ENCODE measurements around the gene GIPC3. TPM values are rescaled to one million over a fixed set of nuclear protein-coding genes. Genes with fewer than 3 reads are reported as not detected.

GIPC3 gene
- polyA plus RNA-seq, 2 of the 4 experiments (the other 2 are of a cell fraction): 0.05 to 0.12 TPM

DNA sequence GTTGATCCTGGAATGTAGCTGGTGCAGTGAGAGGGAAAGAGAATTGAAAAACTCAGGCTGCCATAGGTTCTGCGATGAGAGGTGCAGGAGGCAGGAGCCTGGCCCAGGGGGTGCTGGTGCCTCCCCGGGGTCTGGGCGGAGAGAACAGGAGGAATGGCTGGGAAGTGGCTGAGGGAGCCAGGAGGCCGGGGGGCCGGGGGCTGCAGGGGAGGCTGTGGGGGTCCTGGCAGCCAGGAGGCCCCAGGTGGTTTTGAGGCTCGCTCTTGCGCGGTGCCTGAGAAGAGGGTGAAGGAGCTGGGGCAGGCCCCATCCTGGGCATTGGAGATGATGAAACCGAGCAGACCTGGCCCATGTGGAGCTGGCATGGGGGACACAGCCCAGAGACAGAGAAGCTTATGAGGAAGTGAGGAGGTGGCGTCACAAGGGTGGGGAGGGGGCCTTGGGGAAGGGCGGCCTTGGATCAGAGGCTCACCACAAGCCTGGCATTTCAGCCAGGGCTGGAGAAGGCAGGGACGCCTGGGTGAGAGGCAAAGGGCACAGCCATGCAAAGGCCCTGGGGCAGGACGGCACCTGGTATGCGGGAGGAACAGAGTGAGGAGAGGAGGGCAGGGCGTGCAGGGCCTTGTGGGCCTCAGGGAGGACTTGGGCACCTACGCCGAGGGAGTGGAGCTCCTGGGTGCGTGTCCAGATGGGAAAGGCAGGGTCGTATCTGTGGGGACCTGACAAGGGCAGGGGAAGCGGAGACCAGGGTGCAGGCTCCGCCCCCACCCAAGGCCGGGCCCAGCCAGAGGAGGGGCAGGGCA, 47.6 kb upstream of the GIPC3 start:
- H3K4me2 ChIP-seq: no peak overlapping the region
- ChIA-PET CTCF (interaction anchor here (0.5 to 1.6 kb wide), 4 partner anchors 19 to 927 kb away, joined by 3 to 6 read pairs (median 4); no protein-coding TSS in a partner anchor), POLR2A (no interaction called here)
- DNase-seq (ENCODE audit: low read depth in 1 of 2, low spot score in 1 of 2): peak in 1 of 2 experiments; percentile 39
- ATAC-seq: peak; percentile 19 to 38; a peak in 5 of 6 replicates
- TF ChIP-seq FOXS1 (CRISPR knock-in tag; IDR thresholded peaks at IDR 0.05): no peak
- TF ChIP-seq BHLHE40 (IDR thresholded peaks at IDR 0.05; ENCODE audit: low read depth, low read length): no peak
- peak; percentile 69; the same call in 1 of the 2 replicates for TF ChIP-seq POLR2AphosphoS2 (conservative IDR thresholded peaks at IDR 0.05; ENCODE audit: low read length)
- no peaks in the 10 kb centered on the region for H3K9me3 ChIP-seq
- H3K4me3 ChIP-seq: no peak overlapping the region
- H3K4me1 ChIP-seq: no peaks in the 10 kb centered on the region
- WGBS (ENCODE audit: missing lambda C conversion rate): 80% methylated on average over 16 of the region's 22 CpGs
- H3K27ac ChIP-seq: peak overlapping the region in 1 of 2 experiments; percentile 8; a peak in 1 of 6 replicates
- FAIRE-seq: no peak

- ChIA-PET POLR2A (no interaction called here), CTCF (interaction anchor here (0.5 to 1.5 kb wide), 2 partner anchors 37 to 58 kb away, joined by 3 to 6 read pairs; no protein-coding TSS in a partner anchor)
- Histone ChIP-seq H3K4me1 (no peaks in the 10 kb centered on the region), H3K4me3 (no peak overlapping the region), H3K9me3 (no peaks in the 10 kb centered on the region), H3K4me2 (no peak overlapping the region), H3K27ac (no peak overlapping the region)
- no peak for FAIRE-seq
- DNase-seq (ENCODE audit: low read depth in 1 of 2, low spot score in 1 of 2): no peak
- no peak; the same call in 1 of the 2 replicates for TF ChIP-seq PBX3 (IDR thresholded peaks at IDR 0.05)
- TF ChIP-seq POLR2AphosphoS2 (conservative IDR thresholded peaks at IDR 0.05; ENCODE audit: low read length): 0 out of 2 replicates have a peak, but pooled peaks have one; percentile 35
- TF ChIP-seq RFX5 (IDR thresholded peaks at IDR 0.05): no peak
- WGBS (ENCODE audit: missing lambda C conversion rate): 88% methylated on average over 11 of the region's 25 CpGs
- peak; percentile 11 to 14; a peak in 4 of 6 replicates for ATAC-seq
Observed at GRCh38 chr19:3538258-3538929, 46.9 kb upstream of the GIPC3 start.

DNA sequence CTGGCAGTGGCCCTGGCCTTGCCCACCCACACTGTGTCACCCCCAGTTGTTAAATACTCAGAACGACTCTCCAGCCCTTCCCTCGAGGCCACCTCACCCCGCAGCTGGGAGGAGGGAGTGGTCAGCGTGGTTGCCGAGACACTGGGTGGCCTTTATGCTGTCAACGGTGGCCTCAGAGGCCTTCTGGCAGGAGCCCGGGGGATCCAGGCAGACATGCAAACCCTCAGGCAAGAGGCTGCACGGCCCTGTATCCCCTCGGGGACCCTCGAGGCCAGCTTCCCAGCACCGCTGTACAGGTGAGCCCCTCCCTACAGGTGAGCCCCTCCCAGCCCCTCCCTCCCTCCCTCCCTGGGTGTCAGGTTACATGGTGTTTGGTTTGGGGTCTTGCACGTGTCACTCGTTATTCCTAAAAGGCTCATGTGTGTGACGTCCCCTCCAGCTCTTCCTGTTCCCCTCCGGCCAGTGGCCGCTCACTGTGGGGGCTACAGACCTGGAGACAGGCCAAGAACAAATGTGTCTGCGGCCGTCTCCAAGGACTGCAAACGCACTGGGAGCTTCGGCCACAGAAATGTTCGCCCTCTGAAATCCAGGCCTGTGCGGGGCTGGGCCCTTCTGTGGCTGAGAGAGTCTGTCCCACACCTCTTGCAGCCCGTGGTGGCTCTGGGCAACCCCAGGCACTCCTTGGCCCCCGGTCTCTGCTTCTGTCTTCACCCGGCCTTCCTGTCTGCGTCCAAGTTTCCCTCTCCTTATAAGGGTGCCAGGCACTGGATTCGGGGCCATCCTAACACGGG, 46.1 kb upstream of the GIPC3 start, which contains the start of gene TEKTIP1:
TSS of gene TEKTIP1 (plus strand) at position 210 of the 791 bp plus-strand sequence. CDS start at position 214, 4 bp downstream.
- TF ChIP-seq POLR2AphosphoS2 (conservative IDR thresholded peaks at IDR 0.05; ENCODE audit: low read length) (0 out of 2 replicates have a peak, but pooled peaks have one; percentile 33), RNF2 (IDR thresholded peaks at IDR 0.05; ENCODE audit: borderline replicate concordance, low read depth) (no peak)
- POLR2A ChIA-PET: no interaction called here
- Histone ChIP-seq H3K9me3 (no peaks in the 10 kb centered on the region), H3K4me2 (no peak within 1 kb of the TSS), H3K4me1 (no peaks in the 10 kb centered on the region), H3K4me3 (no peak within 1 kb of the TSS), H3K27ac (0 out of 6 replicates have a peak within 1 kb of the TSS, but pooled peaks of 1 of the 2 experiments have one; percentile 8)
- CTCF ChIA-PET: interaction anchor here (0.5 to 1.5 kb wide), 2 partner anchors 36 to 57 kb away, joined by 3 to 6 read pairs; no protein-coding TSS in a partner anchor
- WGBS (ENCODE audit: missing lambda C conversion rate): 87% methylated on average over 10 of the region's 28 CpGs
- peak in 1 of 2 experiments; percentile 45 for DNase-seq (ENCODE audit: low read depth in 1 of 2, low spot score in 1 of 2)
- no peak for FAIRE-seq
- peak; percentile 16 to 30; a peak in 5 of 6 replicates for ATAC-seq

DNA sequence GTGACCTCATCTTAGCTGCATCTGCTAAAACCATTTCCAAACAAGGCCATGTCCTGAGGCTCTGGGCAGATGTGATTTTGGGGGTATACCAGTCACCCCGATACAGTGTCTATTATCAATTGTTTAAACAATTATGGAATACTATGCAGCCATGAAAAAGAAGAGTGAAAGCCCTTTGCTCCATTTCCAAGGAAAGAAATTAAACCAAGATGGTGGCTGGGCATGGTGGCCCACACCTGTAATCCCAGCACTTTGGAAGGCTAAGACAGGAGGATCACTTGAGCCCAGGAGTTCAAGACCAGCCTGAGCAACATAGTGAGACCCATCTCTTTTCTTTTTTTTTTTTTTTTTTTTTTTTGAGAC, 45.5 kb upstream of the GIPC3 start:
- ChIA-PET POLR2A (no interaction called here), CTCF (interaction anchor here (0.6 to 2.8 kb wide), 3 partner anchors 17 to 81 kb away, joined by 3 to 11 read pairs (median 5); partner anchors contain the start of gene MFSD12)
- DNase-seq (ENCODE audit: low read depth in 1 of 2, low spot score in 1 of 2): no peak
- ATAC-seq: no peak
- Histone ChIP-seq H3K4me1 (no peaks in the 10 kb centered on the region), H3K4me3 (no peak overlapping the region), H3K27ac (no peak overlapping the region), H3K9me3 (no peaks in the 10 kb centered on the region), H3K4me2 (no peak overlapping the region)
- TF ChIP-seq, protein P1, sequence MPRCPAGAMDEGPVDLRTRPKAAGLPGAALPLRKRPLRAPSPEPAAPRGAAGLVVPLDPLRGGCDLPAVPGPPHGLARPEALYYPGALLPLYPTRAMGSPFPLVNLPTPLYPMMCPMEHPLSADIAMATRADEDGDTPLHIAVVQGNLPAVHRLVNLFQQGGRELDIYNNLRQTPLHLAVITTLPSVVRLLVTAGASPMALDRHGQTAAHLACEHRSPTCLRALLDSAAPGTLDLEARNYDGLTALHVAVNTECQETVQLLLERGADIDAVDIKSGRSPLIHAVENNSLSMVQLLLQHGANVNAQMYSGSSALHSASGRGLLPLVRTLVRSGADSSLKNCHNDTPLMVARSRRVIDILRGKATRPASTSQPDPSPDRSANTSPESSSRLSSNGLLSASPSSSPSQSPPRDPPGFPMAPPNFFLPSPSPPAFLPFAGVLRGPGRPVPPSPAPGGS (IDR thresholded peaks at IDR 0.05): no peak
- TF ChIP-seq KDM1A (IDR thresholded peaks at IDR 0.05; ENCODE audit: low read depth): peak; percentile 65; the same call in 1 of the 2 replicates
- no peak for TF ChIP-seq CHD4 (IDR thresholded peaks at IDR 0.05; ENCODE audit: borderline replicate concordance)
- WGBS (ENCODE audit: missing lambda C conversion rate): 84% methylated on average over 1 of the region's 1 CpG
- FAIRE-seq: no peak
